Skeletal muscle tissue (tissue), 4 donors: ENCODE results near the gene ERC1. TPM values are rescaled to one million over a fixed set of nuclear protein-coding genes. Genes with fewer than 3 reads are reported as not detected.

Experiments used
- H3K27ac ChIP-seq: one replicate; pipeline ENCODE4 v1.7.0; 2013; ENCODE audit warnings: mild to moderate bottlenecking, low read depth, low read length, inconsistent platforms
- H3K27me3 ChIP-seq, 3 donors: one replicate each; pipeline ENCODE4 v1.7.0; 2013; ENCODE audit warnings: low read length in 3 of 3; ENCODE audit not compliant: control insufficient read depth in 3 of 3, insufficient read depth in 3 of 3
- H3K36me3 ChIP-seq, 3 donors: one replicate each; pipeline ENCODE4 v1.7.0; 2013; ENCODE audit warnings: low read length in 3 of 3; ENCODE audit not compliant: control insufficient read depth in 3 of 3, insufficient read depth in 3 of 3
- H3K4me1 ChIP-seq, 3 donors: one replicate each; pipeline ENCODE4 v1.7.0; 2013; ENCODE audit warnings: low read length in 3 of 3, mild to moderate bottlenecking in 3 of 3; ENCODE audit not compliant: control insufficient read depth in 3 of 3, insufficient read depth in 3 of 3
- H3K4me3 ChIP-seq, 3 donors: one replicate each; pipeline ENCODE4 v1.7.0; 2013; ENCODE audit warnings: low read length in 3 of 3
- H3K9ac ChIP-seq, 3 donors: one replicate each; pipeline ENCODE4 v1.7.0; 2013; ENCODE audit warnings: low read length in 3 of 3, mild to moderate bottlenecking in 3 of 3, moderate library complexity in 2 of 3, low read depth in 1 of 3
- H3K9me3 ChIP-seq, 3 donors: one replicate each; pipeline ENCODE4 v1.7.0; 2013; ENCODE audit warnings: low read length in 3 of 3; ENCODE audit not compliant: control insufficient read depth in 3 of 3
- total RNA-seq: library from RNA; depleted of rRNA; stranded (reverse); fragments of >200 nt; gene quantifications from one replicate; pipeline ENCODE4 v1.2.3, GENCODE V29; 2014
- donor health status: Osteomylitis.

ERC1 gene
- total RNA-seq = 56.9 TPM

DNA sequence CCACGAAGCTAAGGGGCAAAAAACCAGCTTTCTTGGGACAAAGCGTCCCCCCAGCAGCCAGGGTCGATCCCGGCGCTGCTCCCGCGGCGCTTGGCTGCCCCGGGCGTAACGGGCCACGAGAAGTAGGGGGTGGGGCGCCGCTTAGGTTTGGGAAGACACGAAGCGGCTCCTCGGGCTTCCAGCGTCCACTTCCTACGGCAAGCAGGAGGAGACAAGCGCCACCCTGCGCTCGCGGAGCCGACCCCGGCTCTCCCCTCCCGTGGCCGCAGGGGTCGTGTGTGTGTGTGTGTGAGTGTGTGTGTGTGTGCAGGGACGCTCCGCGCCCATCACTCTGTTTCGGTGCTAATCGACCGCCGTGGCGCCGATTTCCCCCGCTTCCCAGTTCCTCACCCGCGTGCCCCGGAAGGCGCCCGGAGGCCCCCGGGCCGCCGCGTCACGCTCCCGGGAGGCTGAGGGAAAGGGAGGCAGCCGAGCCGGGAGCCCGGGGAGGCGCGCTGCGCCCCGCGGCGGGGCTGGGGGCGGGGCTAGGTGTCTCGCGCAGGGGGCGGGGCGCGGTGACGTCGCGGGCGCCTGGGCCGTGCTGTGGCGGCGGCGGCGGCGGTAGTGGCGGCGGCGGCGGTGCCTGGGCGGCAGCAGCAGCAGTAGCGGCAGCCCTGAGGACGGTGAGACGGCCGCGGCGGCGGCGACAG lies at the start of gene ERC1:
Gene ERC1, plus strand, starts transcription at position 563 of the 689 bp plus-strand sequence. CDS start 36,681 bp downstream, outside the sequence.
- Histone ChIP-seq H3K9me3 (no peaks in the 10 kb centered on the region), H3K4me3 (peak within 1 kb of the TSS; percentile 83 to 99 (median 97)), H3K27me3 (no peaks in the 10 kb centered on the region), H3K27ac (peak within 1 kb of the TSS; percentile 99), H3K9ac (peak within 1 kb of the TSS; percentile 99), H3K36me3 (peaks cover 0 to 3% (median 0%) of the 10 kb centered on the region in 3 donors), H3K4me1 (peaks cover 18 to 32% (median 25%) of the 10 kb centered on the region in 3 donors)

DNA sequence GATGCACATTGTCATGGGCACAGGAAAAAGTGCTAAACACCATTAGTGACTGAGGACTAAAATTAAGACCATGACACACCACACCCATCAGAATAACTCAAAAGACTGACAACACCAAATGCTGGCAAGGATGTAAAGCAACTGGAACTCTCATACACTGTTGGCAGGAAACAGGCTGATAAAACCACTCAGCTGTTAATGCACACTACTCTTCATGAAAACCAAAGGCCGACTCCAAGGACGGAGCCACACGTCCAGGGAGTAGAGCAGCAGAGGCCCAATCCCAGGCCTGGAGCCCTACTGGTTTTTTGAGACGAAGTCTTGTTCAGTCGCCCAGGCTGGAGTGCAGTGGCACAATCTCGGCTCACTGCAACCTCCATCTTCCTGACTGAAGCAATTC lies 48.0 kb upstream of the ERC1 start:
- Histone ChIP-seq H3K9ac (peak overlapping the region in 1 of 3 donors; percentile 26), H3K27me3 (no peaks in the 10 kb centered on the region), H3K9me3 (no peaks in the 10 kb centered on the region), H3K4me3 (peak overlapping the region in 1 of 3 donors; percentile 45), H3K4me1 (peaks cover 5 to 24% (median 5%) of the 10 kb centered on the region in 3 donors), H3K36me3 (peaks cover 2 to 9% (median 5%) of the 10 kb centered on the region in 3 donors), H3K27ac (peak overlapping the region; percentile 83)

DNA sequence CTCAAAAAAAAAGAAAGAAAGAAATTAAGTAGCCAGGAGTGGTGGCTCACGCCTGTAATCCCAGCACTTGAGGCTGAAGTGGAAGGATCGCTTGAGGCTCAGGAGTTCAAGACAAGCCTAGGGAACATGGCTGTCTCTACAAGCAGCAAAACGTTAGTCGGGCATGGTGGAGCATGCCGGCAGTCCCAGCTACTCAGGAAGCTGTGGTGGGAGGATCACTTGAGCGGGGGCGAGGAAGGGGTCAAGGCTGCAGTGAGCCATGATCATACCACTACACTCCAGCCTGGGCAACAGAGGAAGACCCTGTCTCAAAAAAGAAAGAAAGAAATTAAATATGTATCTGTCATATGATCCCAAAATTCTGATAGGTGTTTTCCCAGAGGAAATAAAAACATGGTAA lies 46.8 kb upstream of the ERC1 start:
- Histone ChIP-seq H3K9me3 (no peaks in the 10 kb centered on the region), H3K36me3 (peaks cover 2 to 9% (median 5%) of the 10 kb centered on the region in 3 donors), H3K27ac (no peak overlapping the region), H3K4me1 (peaks cover 9 to 29% (median 10%) of the 10 kb centered on the region in 3 donors), H3K27me3 (no peaks in the 10 kb centered on the region), H3K4me3 (no peak overlapping the region), H3K9ac (peak overlapping the region in 1 of 3 donors; percentile 45)

DNA sequence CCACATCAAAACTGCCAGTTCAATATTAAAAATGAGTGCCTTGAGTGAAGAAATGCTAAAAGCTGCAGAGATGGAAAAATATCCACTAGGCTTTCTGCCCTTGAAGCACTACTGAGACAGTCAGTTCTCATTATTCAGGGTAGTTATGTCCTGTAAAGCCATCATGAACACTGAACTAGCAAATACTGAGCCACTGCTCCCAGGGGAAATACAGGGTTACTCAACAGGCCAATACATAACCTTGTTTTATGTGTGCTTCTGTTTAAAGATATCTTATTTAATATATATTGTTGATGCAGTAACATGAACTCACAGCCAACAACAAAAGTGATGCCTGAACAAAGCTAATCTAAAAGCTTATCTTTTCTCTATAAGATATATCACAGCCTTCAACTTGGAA lies 44.8 kb upstream of the ERC1 start:
- H3K27ac ChIP-seq = peak overlapping the region; percentile 10
- no peaks in the 10 kb centered on the region for H3K27me3 ChIP-seq
- H3K4me1 ChIP-seq = peaks cover 9 to 33% (median 12%) of the 10 kb centered on the region in 3 donors
- H3K36me3 ChIP-seq = peaks cover 0 to 5% (median 2%) of the 10 kb centered on the region in 3 donors
- H3K9ac ChIP-seq = peak overlapping the region in 2 of 3 donors; percentile 27 to 51
- no peak overlapping the region for H3K4me3 ChIP-seq
- no peaks in the 10 kb centered on the region for H3K9me3 ChIP-seq

DNA sequence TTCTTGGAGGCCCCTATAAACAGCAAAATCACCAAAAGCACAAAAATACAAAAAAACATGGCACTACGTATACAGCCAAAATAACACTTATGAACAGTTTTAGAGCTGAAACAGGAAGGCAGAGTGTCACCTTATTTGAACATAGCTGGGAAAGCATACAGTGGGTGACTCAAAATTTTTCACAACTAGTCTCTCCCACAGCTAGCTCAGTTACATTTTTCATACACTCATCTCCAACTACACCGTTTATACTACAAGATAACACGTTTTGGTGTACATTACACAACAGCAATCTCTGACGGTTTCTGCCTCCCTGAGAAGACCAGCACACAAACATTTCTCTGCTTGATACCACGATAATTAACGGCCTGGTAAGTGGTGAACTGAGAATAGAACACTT lies 44.4 kb upstream of the ERC1 start:
- Histone ChIP-seq H3K9me3 (no peaks in the 10 kb centered on the region), H3K36me3 (peaks cover 0 to 5% (median 2%) of the 10 kb centered on the region in 3 donors), H3K27me3 (no peaks in the 10 kb centered on the region), H3K27ac (no peak overlapping the region), H3K9ac (no peak overlapping the region), H3K4me3 (no peak overlapping the region), H3K4me1 (peaks cover 9 to 33% (median 12%) of the 10 kb centered on the region in 3 donors)

DNA sequence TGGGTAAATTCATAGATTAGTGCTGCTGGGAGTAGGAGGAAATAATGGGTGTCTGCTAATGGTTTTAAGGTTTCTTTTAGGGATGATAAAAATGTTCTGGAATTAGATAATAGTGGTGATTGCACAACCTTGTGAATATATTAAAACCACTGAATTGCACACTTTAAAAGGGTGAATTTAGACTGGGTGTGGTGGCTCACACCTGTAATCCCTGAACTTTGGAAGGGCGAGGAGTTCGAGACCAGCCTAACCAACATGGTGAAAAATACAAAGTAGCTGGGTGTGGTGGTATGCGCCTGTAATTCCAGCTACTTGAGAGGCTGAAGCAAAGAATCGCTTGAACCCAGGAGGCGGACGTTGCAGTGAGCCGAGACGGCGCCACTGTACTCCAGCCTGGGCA lies 42.8 kb upstream of the ERC1 start:
- peak overlapping the region in 2 of 3 donors; percentile 89 to 97 for H3K9ac ChIP-seq

DNA sequence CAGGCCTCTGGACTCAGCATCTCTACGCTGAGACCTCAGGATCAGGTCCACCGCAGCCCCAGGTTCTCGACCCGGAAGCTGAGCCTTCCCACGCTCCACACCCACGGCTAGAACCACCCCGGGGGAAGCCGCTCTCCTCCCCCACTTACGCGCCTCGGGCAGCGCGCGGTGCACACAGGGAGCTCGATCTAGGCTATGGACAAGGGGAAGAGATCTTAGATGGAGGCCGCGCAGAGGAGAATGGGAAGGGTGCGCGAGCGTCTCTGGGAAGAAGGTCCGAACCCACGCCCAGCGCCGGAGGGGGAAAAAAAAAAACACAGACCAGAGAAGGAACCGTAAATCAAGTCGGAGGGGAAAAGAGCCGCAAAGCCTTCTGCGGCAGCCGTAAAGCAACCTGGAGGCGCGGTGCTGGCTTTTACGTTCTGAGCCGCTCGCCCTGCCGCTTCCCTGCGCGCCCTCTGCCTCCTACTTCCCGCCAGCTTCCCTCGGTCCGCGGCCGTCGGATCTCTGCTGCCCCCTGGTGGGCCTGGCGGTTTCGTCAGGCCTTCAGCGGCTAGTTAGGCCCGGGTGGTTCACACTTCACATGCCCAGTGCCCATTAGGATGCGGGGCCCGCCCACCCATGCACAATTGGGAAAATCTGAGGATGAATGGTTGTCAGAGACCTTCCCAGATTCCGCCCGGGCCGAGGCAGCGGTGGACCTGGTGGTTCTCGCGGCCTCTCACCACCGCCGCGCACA lies 41.4 kb upstream of the ERC1 start, which contains the start of gene RAD52:
Gene RAD52, minus strand, starts transcription at position 242 of the 739 bp plus-strand sequence. CDS start 16,636 bp downstream, outside the sequence.
- H3K4me1 ChIP-seq = peaks cover 5 to 20% (median 7%) of the 10 kb centered on the region in 3 donors
- H3K36me3 ChIP-seq = peaks cover 0 to 2% (median 0%) of the 10 kb centered on the region in 3 donors
- H3K27ac ChIP-seq = peak within 1 kb of the TSS; percentile 89
- no peaks in the 10 kb centered on the region for H3K9me3 ChIP-seq
- H3K4me3 ChIP-seq = peak within 1 kb of the TSS; percentile 83 to 96 (median 92)
- peak within 1 kb of the TSS; percentile 89 to 97 (median 94) for H3K9ac ChIP-seq
- H3K27me3 ChIP-seq = no peaks in the 10 kb centered on the region

More for the DNA sequence above, 42.8 kb upstream of the ERC1 start:
- Histone ChIP-seq H3K4me3 (peak overlapping the region; percentile 83 to 96 (median 92)), H3K27me3 (no peaks in the 10 kb centered on the region), H3K36me3 (peaks cover 0 to 5% (median 2%) of the 10 kb centered on the region in 3 donors), H3K27ac (peak overlapping the region; percentile 89), H3K4me1 (peaks cover 6 to 27% (median 10%) of the 10 kb centered on the region in 3 donors), H3K9me3 (no peaks in the 10 kb centered on the region)

DNA sequence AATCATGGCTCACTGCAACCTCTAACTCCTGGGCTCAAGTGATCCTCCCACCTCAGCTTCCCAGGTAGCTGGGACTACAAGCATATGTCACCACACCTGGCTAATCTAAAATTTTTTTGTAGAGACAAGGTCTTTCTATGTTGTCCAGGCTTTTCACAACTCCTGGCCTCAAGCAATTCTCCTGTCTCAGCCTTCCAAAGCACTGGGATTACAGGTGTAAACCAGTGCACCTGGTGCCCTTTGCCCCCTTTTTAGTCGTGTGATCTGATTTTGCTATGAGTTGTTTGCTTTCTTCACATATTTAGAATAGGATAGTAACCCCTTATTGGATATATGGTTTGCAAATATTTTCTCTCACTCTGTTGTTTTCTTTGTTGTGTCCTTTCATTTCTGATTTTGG lies 39.8 kb upstream of the ERC1 start:
- no peaks in the 10 kb centered on the region for H3K27me3 ChIP-seq
- H3K9ac ChIP-seq = no peak overlapping the region
- H3K4me3 ChIP-seq = no peak overlapping the region
- H3K27ac ChIP-seq = no peak overlapping the region
- no peaks in the 10 kb centered on the region for H3K9me3 ChIP-seq
- H3K36me3 ChIP-seq = peaks cover 0 to 2% (median 0%) of the 10 kb centered on the region in 3 donors
- H3K4me1 ChIP-seq = peaks cover 5 to 20% (median 7%) of the 10 kb centered on the region in 3 donors

DNA sequence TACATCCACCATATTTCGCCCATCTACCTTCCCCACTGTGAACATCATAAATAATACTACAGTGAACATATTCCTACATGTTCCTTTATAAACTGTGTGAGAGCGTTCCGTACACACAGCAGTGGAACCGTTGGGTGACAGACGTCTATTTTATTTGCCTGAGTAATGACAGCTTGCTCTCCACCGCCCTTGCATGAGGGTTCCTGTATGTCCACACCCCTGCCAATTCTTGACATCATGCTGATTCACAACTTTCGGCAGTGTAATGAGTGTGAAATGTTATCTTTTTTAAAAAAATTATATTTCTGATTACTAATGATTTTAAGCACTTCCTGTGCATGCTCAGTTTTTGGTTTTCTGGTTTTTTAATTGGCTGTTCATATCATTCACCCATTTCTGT lies 37.2 kb upstream of the ERC1 start:
- no peak overlapping the region for H3K4me3 ChIP-seq
- no peak overlapping the region for H3K9ac ChIP-seq
- no peaks in the 10 kb centered on the region for H3K9me3 ChIP-seq
- H3K4me1 ChIP-seq = peaks cover 0 to 5% (median 5%) of the 10 kb centered on the region in 3 donors
- H3K36me3 ChIP-seq = no peaks in the 10 kb centered on the region
- no peaks in the 10 kb centered on the region for H3K27me3 ChIP-seq
- no peak overlapping the region for H3K27ac ChIP-seq
